Ovary (tissue), 3 donors: ENCODE results near the gene ABHD12.

Experiments
- EP300 ChIP-seq: sonication (generic); formaldehyde crosslinking; IDR thresholded peaks from one replicate; pipeline ENCODE4 v1.6.1; 2017; ENCODE audit warnings: antibody characterized with exemption
- TF ChIP-seq, protein P1 (sequence below), 3 donors: fragments of 450-650 bp in 2 of 3; fragments of 200-600 bp in 1 of 3; IDR thresholded peaks; one replicate each; pipeline versions ENCODE4 v1.5.1 to v1.8.0; 2016 to 2022; ENCODE audit warnings: antibody characterized with exemption in 3 of 3, mild to moderate bottlenecking in 1 of 3
- donor health status: DM: no; HTN: no; CAD: no.

GRCh38 chr20:25374842-25375241 lies 15.8 kb downstream of the ABHD12 start:
- no peak for TF ChIP-seq EP300
- TF ChIP-seq, protein P1, sequence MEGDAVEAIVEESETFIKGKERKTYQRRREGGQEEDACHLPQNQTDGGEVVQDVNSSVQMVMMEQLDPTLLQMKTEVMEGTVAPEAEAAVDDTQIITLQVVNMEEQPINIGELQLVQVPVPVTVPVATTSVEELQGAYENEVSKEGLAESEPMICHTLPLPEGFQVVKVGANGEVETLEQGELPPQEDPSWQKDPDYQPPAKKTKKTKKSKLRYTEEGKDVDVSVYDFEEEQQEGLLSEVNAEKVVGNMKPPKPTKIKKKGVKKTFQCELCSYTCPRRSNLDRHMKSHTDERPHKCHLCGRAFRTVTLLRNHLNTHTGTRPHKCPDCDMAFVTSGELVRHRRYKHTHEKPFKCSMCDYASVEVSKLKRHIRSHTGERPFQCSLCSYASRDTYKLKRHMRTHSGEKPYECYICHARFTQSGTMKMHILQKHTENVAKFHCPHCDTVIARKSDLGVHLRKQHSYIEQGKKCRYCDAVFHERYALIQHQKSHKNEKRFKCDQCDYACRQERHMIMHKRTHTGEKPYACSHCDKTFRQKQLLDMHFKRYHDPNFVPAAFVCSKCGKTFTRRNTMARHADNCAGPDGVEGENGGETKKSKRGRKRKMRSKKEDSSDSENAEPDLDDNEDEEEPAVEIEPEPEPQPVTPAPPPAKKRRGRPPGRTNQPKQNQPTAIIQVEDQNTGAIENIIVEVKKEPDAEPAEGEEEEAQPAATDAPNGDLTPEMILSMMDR (IDR thresholded peaks at IDR 0.05), result no peak
